PC-9 (cell line): Measurements from ENCODE around the gene ZNF217.

Experiments
- CTCF ChIP-seq: fragments of 200-600 bp; sonication (generic); conservative IDR thresholded peaks from 2 replicates; pipeline ENCODE4 v1.6.1; 2017; ENCODE audit warnings: mixed run types, antibody characterized with exemption, mild to moderate bottlenecking, moderate library complexity
- EZH2 ChIP-seq: fragments of 200-600 bp; sonication (generic); IDR thresholded peaks from 2 replicates; pipeline ENCODE4 v1.8.0; 2017; ENCODE audit warnings: antibody characterized with exemption, low read depth

DNA sequence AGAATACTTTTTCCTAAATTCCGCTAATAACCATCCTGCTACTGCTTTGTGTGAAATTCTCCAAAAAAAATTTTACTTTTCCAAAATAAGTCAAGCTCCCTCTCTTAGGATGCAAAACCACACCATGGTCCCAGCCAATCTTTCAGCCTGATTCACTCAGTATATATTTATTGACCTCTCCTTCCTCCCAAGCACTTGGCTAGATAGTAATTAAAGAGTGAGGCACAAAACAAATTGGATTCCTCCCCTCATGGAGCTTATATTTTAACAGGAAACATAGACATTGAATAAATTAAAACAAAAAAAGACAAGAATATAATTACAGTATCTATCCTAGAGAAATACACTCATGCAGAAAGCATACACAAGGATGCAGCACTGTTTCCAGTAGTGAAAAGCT, 9.0 kb upstream of the ZNF217 start:
- TF ChIP-seq CTCF (no peak), EZH2 (no peak)
